Posterior cingulate gyrus (tissue), 11 donors: ENCODE data around the gene TMPRSS11D.

Source experiments
- DNase-seq, 10 donors: peaks; one replicate each; pipeline versions ENCODE4 v3.0.0 to v3.0.0-alpha.2; 2020 to 2021; ENCODE audit warnings: mixed read lengths in 3 of 10
- intact Hi-C: fragments of 100-400 bp; cut with DNase I; formaldehyde crosslinking; loops from one replicate; pipeline ENCODE4 v1.15.1; 2023

Gene TMPRSS11D

GRCh38 chr4:67892253-67892652 is 8.5 kb upstream of the TMPRSS11D start:
- no peak for DNase-seq
- intact Hi-C loops, result no loop called here

- DNase-seq, result no peak
- intact Hi-C loops, result no loop called here
Observed at GRCh38 chr4:67891645-67892044, 7.8 kb upstream of the TMPRSS11D start.

DNA sequence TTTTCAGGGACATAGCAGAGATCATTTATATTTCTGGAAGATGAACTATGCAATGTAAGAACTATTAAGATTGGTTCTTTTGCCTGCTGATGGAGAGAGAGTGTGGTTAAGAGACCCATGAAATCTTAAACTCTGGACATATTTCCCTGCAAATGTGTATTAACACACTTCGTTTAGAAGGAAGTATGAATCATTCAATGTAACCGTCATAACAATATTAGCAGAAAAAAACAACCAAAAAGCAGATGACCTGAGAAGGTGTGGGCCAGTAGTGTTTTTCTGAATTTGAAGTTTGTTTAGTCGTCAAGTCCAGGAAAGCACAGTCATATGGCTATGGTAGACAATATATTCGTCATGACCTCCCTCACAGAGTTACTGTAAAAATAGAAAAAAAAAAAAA is 2.5 kb upstream of the TMPRSS11D start:
- intact Hi-C loops, result no loop called here
- DNase-seq, result no peak

- intact Hi-C loops, result no loop called here
- DNase-seq, result no peak
Observed at GRCh38 chr4:67885762-67886161, 2.0 kb upstream of the TMPRSS11D start.

- DNase-seq, result no peak
- intact Hi-C loops, result no loop called here
Observed at GRCh38 chr4:67884701-67885100, 899 bp upstream of the TMPRSS11D start.

DNA sequence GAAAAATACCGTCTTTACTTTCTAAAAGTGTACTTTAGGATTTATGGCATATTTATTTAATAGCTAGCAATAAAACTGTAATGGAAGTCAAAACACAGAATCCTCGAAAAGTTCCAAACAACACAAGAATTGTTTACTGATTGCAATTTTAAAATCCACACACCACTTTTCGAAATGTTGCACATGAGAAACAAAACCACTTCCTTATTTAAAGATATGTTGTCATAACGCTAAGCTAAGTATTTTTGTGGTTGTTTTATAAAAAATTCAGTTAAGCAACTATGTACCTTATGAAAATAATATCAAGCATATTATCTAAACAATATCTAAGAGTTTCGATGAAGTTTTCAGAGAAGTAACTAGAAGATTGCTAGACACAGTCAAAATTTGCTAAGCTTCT is 344 bp downstream of the TMPRSS11D start:
- intact Hi-C loops, result no loop called here

GRCh38 chr4:67880866-67881610 is 2.8 kb downstream of the TMPRSS11D start:
- intact Hi-C loops, result no loop called here
- no peak for DNase-seq

More for the DNA sequence above, 344 bp downstream of the TMPRSS11D start:
- DNase-seq, result no peak

DNA sequence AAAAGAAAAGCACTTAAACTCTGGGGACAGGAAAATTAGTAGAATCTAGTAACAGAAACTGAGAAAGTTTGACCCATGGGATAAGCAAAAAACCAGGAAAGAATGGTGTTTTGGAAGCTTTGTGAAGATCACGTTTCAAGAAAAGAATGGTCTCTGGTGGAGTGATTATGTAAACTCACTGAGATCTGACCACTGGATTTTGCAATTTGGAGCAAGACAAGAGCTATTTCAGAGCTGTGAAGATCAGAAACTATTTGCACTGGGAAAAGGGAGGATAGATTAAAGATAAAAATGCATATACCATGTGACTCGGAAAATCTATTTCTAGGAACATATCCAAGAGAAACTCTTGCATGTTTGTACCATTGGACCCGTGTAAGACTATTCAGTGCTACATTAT is 4.3 kb downstream of the TMPRSS11D start:
- intact Hi-C loops, result no loop called here
- no peak for DNase-seq

DNA sequence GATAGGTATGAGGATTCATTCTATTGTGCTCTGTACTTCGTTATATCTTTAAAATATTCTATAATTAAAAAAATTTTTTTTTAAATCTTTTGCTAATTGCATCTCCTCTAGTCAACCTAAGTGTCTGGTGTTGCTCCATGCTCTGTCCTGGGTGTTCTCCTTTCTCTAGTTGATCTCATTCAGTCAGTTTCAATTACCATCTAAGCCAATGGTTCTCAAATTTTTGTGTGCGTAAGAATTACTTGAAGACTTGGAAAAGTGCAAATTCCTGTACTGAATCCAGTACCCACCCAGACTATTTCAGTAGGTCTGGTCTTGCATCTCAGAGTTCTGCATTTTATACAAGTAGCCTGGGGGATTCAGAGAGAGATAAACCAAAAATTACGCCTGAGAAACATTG is 6.7 kb downstream of the TMPRSS11D start:
- intact Hi-C loops, result no loop called here
- DNase-seq, result no peak

DNA sequence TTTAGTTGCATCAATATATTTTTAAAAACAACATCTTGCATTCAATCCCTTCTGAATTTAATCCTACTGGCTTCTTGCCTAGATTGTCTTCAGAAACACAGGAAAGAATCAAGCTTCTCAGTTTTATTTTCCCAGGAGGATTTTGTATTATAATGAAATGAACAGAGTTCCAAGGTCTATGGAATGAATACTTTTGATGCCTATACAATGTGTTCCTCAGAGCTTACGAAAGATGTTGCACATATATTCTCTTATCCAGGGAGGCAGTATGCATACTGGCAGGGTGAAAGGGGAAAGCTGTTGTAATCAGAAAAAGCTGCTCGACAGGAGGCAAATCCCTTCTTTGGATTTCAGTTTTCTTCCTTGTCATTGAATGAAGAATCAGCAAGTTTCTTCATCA is 8.8 kb downstream of the TMPRSS11D start:
- intact Hi-C loops, result no loop called here
- no peak for DNase-seq

GRCh38 chr4:67873116-67873515 is 10.7 kb downstream of the TMPRSS11D start:
- intact Hi-C loops, result loop anchor here (2.0 kb wide), 1 partner anchor 302 kb away; no protein-coding TSS in a partner anchor
- DNase-seq, result no peak

GRCh38 chr4:67871867-67872266 is 11.9 kb downstream of the TMPRSS11D start:
- no peak for DNase-seq
- intact Hi-C loops, result loop anchor here (2.0 kb wide), 1 partner anchor 303 kb away; no protein-coding TSS in a partner anchor

GRCh38 chr4:67869580-67870190 is 14.1 kb downstream of the TMPRSS11D start:
- DNase-seq, result no peak
- intact Hi-C loops, result no loop called here

- intact Hi-C loops, result no loop called here
- no peak for DNase-seq
Observed at GRCh38 chr4:67861513-67861912, 22.3 kb downstream of the TMPRSS11D start.

DNA sequence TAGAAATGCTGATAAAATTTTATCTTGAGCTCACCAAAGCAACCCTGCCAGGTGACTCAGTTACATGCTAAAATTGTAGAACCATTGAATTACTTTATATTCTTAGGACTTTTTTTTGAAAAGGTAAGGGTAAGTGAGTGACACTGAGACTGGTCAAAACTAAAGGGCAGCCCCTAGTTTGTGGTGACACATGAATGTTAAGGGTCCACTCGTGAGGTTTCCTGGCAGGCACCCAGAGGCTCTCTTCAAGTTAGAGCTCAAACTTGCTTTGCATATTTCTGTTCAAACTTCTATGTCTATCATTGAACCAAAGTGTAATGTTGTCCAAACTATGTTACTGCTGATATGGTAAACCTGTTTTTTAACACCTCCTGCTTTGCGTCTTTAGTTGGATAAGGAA is 30.5 kb downstream of the TMPRSS11D start:
- DNase-seq, result no peak
- intact Hi-C loops, result no loop called here

DNA sequence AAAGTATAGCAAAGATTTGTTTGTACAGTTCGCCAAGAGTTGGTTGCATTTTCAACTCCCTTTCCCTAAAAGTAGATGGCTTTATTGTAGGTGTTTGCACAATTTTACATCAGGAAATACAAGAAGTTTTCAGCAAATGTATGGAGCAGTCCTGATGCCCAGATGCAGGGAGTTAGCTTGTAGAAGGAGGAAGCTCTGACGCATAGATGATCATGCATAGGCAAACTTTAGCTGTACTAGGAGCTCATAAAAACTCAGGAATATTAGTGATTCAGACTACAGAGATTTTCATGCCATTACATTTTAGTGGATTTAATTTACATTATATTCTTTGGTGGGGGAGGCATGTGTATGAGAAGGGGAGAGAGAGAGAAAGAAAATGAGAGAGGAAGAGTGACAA is 62.9 kb downstream of the TMPRSS11D start:
- no peak for DNase-seq
- intact Hi-C loops, result no loop called here

GRCh38 chr4:67810011-67810410 is 73.8 kb downstream of the TMPRSS11D start:
- intact Hi-C loops, result no loop called here
- DNase-seq, result no peak

DNA sequence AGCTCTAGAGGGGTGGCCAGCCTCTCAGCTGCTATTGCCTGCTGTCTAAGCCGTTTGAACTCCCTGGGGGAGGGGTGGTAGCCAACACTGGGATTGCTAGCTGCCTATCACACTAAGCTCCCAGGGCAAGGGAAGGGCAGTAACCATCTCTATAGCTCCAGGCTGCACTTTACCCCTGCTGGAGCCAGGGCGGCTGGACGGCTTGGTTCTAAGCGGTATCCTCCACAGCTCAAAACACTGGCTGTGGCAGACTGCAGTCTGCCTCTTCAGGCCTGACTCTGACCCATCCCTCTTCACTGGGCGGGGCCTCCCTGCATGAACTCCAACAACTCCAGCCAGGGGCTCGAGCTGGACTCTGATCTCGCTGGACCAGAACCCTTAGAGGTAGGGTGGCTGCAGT is 74.3 kb downstream of the TMPRSS11D start:
- peak in 2 of 10 donors; percentile 35 to 56 for DNase-seq
- intact Hi-C loops, result no loop called here

DNA sequence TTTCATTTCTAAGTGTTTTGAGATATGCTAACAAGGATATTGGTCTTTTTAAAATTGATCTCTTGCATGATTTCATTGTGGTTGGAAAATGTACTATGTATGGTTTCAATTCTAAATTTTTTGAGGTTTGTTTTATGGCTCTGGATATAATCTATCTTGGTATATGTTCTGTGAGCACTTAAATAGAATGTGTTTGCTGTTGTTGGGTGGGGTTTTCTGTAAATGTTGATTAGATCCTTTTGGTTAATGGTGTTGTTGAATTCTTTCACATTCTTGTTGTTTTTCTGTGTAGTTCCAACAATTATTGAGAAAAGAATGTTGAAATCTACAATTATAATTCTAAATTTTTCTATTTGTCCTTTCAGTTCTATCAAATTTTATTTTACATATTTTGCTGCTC is 87.0 kb downstream of the TMPRSS11D start:
- intact Hi-C loops, result no loop called here
- DNase-seq, result no peak

DNA sequence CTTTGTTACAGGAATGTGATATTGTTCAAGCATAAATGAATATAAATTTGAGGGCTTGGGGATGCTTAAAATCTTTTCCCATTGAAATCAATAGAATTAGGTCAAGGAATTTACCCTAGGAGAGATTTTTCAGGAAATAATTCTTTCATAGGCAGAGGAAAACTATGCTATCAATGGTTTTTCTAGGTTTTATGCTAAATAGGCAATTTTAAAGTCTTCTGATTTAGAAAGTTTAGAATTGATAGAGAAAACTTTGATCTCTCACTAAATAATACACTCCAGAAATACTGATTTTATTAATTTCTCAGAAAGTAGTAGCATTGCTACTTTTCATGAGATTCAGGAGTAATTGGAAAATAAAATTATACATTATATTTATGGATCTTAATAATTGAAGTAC is 93.1 kb downstream of the TMPRSS11D start:
- no peak for DNase-seq
- intact Hi-C loops, result no loop called here

- intact Hi-C loops, result no loop called here
- DNase-seq, result no peak
Observed at GRCh38 chr4:67787311-67787710, 96.5 kb downstream of the TMPRSS11D start.

GRCh38 chr4:67785528-67785927 is 98.3 kb downstream of the TMPRSS11D start:
- intact Hi-C loops, result no loop called here
- no peak for DNase-seq
